HuH-7.5 (cell line): ENCODE data around the gene MYH13.
"Not testable (repeated sequence)": the region's sequence is repeated elsewhere in the genome, so short reads cannot be mapped to it uniquely, and the experiment has no call there.

Experiments
- DNase-seq: peaks from one replicate; pipeline ENCODE4 v3.0.0; 2011; ENCODE audit warnings: low spot score

The MYH13 gene

DNA sequence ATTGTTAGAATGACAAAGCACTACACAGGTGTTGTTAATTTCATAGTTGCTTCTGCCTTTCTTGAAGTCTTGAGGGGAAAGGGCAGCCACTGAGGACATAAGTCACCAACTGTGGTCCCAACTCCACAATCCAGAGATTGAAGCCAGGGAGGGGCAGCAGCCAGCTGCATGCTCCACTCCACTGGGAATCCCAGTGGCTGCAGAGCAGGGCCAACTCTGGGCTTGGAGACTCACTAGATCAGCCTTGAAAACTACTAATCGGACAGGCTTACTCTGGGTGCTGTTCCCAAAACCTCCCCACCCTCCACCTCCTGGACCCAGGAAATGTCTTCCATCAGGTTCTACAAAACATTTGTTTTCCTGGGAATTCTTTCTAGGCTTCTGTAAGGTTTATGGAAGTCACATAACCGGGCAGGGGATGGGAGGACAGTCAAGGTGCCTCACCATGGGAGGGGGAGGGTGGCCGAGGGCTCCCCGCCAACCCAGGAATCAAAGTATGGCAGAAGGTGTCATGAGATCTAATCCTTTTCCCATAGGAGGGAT, 68.0 kb downstream of the MYH13 start:
- no peak for DNase-seq

DNA sequence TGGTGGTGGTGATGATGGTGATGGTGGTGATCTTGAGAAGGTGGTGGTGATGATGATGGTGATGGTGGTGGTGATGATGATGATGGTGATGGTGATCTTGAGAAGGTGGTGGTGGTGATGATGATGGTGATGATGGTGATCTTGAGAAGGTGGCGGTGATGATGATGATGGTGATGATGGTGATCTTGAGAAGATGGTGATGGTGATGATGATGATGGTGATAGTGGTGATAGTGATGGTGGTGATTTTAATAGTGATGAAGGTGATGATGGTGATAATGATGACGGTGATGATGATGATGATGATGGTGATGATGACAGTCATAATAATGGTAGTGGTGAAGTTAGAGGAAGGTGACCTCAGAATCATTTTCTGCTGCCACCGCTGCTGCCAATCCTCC, 75.1 kb downstream of the MYH13 start:
- DNase-seq, result no peak

DNA sequence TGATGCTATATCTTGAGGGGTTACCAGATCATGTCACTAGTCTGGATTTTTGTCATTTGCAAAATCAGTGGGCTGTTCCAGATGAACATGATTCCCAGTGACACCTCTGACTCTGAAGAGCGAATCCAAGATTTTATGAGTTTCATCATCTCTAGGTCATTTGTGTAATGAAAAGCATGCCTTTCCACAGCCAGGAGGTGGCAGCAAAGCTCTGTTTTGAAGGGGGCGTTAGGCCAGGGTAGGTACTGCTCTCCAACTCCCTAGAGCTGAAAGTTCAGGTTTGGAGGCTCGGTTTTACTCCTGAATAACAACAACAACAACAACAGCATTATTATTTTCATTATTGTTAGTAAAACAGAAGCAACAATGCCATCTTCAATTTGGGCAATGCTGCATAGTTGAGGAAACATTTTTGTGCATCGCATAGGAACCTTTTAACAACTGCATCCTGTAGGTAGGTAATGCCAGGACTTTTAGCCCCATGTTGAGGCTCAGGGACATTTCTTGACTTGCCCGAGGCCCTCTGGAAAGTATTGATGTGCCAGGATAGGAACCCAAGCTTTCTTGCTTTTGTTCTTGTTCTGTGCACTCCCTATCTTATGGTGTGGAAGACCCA, 77.0 kb downstream of the MYH13 start:
- DNase-seq, result peak; percentile 36

DNA sequence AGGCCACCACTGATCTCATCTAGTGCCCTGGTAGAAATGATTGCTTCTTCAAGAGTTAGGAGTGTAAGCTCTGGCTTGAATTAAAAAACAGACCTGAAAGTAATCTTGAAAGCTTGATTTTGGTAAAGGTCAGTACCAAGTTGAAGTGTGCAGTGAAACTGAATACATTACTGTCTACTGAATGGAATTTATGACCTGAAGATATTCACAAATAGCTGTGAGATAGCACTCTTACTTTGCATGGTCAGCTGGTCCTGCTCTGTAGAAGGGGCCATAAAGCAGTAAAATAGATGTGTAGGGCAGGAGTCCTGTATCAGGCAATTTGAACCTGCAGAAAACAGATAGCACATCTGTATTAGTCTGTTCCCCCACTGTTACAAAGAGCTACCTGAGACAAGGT, 78.6 kb downstream of the MYH13 start:
- DNase-seq, result no peak

DNA sequence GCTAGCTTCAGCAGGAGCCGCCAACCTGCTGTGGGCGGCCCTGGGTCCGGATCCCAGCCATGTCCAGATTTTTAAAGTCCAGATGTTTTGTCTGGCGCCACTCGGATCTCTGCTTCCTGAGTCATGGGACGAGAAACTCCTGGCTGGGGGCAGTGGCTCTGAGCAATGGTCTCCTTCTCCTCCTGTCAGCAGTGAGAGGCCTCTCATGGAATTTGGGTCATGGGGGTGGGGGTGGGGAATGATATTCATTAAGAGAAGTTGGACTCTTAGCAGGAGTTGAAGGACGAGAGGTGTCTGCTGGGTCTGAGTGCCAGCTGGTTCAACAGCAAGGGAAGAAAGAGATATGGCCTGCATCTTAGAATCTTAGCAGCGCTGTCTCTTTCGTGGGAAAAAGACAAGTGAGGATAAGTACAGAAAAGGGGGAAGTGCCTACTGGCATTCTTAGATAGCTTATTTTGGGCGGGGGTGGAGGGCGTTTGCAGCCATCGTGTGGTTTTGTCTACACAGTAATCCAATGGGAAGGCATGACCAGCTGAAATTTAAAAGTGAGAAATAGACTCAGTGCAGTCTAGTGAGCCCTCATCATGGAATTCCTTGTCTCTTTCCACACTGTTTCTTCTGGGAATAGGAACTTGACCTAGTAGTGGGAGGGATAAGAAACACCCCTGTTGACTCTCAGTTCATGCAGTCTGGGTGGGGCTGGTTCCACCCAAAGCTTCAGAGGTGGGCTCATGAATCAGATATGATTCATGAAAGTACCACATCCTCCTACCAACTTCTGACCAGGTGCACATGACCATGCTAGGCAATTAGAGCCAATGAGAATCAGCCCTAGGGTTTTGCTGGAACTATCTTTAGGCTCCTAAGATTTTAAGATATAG, 80.5 kb downstream of the MYH13 start:
- DNase-seq, result no peak

DNA sequence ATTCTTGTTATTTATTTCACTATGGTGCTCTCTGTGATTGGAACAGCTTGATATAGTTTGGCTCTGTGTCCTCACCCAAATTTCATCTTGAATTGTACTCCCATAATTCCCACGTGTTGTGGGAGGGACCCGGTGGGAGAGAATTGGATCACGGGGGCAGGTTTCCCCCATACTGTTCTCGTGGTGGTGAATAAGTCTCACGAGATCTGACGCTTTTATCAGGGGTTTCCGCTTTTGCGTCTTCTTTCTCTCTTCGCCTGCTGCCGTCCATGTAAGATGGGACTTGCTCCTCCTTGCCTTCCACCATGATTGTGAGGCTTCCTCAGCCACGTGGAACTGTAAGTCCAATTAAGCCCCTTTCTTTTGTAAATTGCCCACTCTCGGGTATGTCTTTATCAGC, 81.2 kb downstream of the MYH13 start:
- DNase-seq, result not testable (repeated sequence)

DNA sequence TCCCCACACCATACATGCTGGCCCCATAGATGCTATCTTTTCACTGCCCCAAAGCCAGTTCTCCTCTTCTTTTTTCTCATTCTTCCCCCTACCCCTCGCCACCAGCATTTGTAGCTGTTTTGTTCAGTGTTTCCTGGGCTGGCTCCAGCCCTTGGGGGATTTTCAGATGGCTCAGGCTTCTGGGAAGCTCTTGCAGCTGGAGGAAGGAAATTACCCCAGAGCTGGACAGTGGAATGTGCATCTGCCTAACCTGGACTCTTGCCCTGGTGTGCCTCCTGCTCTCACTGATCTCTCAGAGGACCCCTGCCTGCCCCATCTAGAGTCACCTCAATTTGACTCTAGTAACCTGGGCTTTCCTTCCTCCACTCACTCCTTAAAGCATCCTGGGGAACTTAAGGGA, 82.8 kb downstream of the MYH13 start:
- no peak for DNase-seq

DNA sequence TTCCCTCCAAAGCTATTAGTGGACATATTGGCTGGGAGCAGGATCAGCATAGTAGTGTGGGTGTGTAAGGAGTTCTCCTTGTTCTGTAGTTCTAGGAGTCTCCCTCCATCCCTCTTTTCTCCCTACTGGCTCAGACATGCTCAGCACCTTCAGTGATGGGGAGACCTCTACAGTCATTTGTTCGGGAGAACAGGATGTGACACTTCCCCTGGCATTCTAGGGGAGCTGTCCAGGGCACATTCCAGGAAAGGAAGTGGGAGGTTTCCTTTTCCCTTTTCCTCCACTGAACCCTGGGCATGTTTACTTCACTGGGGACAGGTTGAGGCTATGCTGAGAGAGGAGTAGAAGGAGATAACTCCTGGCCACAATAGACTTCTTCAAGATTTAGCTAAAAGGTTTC, 86.5 kb downstream of the MYH13 start:
- DNase-seq, result no peak

DNA sequence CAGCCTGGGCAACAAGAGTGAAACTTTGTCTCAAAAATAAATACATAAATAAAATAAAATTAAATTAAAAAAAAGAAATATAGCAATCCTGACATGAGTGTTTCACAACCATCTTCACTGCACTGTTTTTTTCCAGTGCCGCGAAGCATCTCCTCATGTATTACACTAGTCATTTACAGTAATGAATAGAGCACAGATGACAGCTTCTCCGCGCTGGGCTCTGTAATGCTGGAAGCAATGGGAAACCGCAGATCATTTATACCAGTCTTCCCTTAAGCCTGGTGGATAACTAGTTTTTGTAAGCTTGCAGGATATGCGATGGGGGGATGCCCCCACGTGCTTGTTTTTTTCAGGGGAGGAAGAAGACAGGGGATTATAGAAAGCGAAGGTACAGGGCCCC, 86.9 kb downstream of the MYH13 start:
- no peak for DNase-seq

DNA sequence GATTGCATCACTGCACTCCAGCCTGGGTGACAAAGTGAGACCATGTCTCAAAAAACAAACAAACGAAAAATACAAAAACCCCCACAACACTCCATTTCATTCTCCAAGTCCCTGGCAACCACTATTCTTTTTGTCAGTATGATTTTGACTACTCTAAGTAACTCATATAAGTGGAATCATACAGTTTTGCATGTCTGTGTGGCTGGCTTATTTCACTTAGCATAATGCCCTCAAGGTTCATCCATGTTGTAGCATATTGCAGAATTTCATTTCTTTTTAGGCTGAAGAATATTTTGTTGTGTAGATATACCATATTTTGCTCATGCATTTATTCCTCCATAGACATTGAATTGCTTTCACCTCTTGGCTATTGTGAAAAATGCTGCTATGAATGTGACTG, 92.7 kb downstream of the MYH13 start:
- no peak for DNase-seq

DNA sequence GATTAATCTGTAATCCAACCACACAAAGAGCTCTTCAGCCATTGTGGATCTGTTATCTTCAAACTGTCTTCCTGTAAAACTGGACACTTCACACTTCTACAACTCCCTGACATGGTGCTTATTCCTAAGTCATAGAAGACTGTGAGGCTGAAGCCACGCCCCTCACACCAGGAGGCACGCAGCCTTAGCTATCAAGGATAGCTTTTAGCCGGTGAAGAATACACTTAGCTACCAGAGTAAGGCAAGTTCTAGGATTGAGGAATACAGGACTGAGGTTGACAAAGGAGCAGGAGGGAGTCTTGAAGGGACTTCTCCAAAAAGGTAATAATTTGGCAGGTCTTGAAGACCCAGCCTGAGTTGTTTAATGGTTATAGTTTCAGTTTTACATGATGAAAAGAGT, 94.6 kb downstream of the MYH13 start:
- DNase-seq, result no peak

DNA sequence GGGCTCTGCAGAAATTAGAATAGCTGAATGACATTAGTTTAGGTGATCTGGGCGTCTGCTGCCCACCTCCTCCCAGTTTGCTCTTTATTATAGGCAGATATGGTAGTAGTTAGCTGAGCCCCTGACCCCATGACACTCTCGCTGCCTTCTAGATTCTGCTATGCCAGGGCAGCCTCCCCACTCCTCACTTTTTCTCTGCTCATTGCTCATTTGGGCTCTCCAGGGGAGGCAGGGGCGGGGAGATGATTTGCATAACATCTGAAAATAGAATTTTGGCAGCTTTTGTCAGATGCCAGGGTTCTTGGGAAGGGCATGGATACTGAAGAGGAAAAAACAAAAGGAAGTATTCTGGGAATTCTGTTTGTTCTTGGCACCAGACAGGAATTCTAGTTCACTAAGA, 96.4 kb downstream of the MYH13 start:
- DNase-seq, result no peak

DNA sequence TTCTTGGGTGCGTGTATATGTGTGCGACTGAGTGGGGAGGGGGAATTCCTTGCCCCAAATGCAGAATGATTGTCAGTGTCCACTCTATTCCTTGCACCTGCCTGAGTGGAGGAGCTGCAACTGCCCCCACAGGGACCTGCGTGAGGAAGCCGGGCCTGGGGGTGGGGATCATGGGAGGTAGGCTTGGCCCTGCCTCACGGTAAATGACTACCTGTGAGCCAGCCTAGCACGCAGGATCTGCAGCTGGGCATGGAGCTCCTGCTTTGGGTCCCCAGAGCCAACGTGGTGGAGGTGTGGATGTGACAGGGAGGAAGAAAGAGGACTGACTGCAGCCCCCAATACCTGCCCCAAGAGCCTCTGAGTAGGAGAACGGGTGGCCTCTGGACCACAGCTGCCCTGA, 97.4 kb downstream of the MYH13 start:
- DNase-seq, result no peak

DNA sequence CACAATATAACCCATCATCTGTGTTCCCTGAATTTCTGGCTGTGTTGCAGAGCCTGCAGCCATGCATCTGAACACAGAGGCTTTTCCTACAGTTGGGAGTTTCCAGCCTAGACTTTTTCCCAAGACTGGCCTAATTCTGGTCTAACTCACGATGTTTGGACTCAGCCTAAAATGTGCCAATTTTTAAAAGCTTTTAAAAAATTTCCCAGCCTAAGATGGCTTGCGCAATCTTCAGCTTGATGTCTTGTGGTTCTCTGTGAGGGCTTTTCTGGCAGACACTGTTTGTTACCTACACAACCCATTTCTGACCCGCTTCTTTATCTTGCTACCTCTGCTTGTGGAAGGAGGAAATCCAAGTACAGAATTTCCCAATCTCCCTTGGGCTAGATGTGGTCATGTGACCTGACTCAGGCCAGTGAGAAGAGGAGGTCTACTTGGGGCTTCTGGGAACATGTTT, 101.7 kb downstream of the MYH13 start:
- DNase-seq, result no peak

DNA sequence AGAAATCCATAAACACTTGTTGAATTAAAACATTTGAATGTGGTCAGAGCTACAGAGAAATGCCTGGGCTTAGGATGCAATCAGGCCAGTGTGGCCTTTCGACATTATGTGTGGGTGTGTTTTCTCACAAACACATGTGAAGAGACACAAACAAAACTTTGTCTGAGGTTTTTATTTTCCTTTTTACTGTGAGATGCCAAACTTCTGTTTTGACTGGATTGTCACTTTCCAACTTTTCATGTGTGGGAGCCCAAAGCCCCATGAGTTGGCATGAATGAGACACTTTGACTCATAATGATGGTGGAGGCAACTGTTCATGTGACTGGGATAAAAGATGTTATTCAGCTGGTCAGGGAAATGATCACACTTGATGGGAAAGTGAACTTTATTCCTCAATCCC, 102.5 kb downstream of the MYH13 start:
- no peak for DNase-seq

DNA sequence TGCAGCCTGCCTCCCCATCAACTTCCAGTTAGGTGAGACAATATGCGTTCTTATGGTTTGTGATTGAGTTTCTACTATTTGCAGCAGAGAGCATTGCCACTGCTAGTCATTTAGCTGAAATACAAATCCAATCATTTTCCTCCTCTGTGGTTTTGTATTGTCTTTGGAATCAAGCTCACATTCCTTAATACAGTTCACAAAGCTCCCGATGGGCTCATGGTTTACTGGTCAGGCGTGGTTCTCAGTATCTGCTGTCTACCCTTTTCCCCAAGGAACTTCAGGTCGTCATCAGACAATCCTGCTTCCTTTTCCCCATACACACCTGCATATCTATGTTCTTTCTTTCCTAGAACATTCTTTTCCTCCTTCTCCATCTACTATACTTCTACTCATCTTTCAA, 104.8 kb downstream of the MYH13 start:
- no peak for DNase-seq

DNA sequence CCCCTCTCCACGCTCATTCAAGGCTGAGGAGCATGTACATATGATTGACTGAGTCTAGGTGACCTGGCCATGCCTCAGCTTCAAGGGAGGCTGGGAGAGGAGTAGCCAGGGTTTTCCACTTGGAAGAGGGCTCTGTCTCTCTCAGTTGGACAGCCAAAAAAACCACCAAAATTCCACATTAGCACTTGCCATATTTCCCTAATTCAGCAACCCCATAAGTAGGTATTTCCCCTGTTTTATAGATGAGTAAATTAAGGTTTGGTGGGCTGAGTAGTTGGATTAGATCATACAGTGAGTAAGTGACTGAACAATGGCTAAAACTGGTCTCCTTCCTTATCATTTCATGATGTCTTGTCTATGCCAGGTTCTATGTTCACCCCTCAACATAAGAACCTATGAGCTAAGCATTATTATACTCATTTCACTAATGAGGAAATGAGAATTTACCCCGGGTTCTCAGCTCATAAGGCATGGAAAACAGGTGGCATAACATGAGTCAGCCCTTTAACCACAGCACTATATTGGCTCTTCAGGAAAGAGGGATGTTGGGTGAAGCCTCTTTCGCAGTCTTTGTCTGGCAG, 106.4 kb downstream of the MYH13 start:
- no peak for DNase-seq

DNA sequence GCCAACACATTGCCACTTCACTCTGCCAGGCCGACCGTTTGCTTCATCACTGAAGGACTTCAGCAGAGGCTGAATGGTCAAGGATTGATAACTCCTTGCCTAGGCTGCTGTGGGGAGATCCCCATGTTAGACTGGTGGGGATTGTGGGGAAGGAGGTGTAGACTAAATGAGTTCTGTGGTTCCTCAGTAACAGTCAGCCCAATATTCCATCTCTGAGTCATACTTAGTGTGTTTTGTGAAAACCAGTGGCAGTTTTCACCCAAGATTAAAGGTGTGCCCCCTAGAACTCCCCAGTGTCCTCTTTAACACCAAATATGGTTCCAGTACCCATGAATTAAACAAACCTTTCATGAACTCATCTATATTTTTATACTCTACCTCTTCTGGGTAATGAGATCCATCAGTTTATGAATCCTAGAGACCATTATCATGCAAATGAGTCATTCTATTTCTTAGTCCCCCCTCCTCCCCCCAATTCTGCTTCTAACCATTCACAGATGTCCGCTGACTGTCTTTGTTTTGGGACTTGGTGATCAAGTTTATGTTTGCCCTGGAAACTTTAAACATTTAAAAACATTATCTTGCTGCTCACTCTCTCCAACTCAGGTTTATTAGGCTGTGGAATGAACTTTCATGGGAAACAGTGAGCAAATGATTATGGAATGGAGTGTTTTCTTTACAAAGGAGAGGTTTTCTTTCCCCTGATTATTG, 107.6 kb downstream of the MYH13 start:
- DNase-seq, result no peak

DNA sequence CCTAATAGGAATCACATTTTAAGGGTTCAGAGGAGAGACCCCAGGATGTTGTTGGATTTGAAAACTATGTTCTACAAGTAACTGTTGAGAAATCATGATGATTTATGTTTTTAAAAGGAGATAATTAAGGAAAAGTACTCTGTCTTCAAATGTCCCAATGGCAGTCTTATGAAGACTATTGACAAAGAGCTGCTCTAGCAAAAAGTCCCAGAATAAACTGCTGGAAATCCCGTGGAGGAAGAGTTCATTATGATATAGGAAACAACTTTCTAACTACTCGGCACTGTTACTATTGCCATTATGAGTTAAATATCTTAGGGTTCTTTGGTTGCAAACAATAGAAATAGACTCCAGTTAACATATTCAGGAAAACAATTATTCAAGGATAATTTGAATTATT, 108.8 kb downstream of the MYH13 start:
- DNase-seq, result no peak

DNA sequence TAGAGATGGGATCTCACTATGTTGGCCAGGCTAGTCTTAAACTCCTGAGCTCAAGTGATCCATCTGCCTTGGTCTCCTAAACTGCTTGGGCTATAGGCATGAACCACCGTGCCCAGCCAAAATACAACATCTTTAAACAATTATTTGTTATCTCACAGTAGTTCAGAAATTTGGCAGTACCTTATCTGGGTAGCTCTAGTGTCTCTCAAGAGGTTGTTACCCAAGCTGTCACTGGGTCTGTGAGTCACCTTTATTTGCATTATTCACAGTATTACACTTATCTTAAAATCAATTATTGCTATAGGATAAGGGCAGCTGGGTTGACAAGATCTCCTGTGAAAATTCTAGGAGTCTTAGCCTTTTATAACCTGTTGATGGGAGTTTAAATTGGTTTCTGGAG, 110.4 kb downstream of the MYH13 start:
- no peak for DNase-seq

DNA sequence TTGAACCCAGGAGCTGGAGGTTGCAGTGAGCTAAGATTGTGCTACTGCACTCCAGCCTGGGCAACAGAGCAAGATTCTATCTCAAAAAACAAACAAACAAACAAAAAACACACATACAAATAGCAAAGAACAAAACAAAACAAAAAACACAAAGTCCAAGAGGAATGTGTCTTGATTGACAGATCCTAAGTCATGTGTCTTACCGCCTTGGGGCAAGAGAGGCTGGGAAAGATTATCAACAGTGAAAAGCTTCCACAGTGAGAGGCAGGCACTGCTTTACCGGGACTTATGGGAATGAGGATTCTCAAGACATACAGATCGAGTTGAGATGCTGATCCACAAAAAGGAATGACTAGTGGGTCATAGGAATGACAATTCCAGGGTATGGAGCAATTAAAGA, 111.7 kb downstream of the MYH13 start:
- no peak for DNase-seq

DNA sequence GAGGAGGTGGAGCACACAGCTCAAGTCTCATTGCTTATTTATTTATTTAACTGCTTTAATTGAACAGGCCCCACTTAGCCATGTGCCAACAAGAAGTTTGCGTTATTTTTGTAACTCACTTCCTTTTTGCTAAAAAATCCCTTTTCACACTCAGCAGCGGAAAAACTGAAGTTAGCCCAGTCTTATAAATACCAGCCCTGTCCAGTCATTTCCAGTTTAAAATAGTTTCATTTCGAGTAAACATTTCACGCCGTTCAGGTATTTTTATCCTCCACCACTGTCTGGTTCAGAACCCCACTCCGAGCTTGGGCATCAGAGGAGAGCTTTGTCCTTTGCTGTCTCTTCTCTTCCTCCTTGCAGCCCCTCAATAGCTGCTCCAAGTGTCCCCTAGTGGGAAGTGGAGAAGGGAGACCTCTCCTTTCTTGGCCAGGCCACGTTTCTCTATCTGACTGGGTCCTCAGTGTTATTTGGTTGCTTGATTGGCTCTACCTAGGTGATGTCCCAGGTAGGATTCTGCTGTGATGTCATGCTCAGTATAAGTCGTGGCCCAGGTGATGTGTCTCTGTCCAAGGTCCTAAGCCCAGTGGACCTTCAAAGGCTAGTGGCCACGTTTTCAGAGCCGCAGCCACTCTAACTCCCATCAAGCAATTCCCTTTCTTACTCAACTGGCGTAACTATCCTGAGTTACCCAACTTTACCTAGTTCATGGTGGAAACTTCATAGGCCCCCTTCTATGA, 121.4 kb downstream of the MYH13 start:
- DNase-seq, result no peak
